Measurements from ENCODE around the gene ZNF783.
"Not testable (repeated sequence)": the region's sequence is repeated elsewhere in the genome, so short reads cannot be mapped to it uniquely, and the experiment has no call there.

Gene ZNF783

DNA sequence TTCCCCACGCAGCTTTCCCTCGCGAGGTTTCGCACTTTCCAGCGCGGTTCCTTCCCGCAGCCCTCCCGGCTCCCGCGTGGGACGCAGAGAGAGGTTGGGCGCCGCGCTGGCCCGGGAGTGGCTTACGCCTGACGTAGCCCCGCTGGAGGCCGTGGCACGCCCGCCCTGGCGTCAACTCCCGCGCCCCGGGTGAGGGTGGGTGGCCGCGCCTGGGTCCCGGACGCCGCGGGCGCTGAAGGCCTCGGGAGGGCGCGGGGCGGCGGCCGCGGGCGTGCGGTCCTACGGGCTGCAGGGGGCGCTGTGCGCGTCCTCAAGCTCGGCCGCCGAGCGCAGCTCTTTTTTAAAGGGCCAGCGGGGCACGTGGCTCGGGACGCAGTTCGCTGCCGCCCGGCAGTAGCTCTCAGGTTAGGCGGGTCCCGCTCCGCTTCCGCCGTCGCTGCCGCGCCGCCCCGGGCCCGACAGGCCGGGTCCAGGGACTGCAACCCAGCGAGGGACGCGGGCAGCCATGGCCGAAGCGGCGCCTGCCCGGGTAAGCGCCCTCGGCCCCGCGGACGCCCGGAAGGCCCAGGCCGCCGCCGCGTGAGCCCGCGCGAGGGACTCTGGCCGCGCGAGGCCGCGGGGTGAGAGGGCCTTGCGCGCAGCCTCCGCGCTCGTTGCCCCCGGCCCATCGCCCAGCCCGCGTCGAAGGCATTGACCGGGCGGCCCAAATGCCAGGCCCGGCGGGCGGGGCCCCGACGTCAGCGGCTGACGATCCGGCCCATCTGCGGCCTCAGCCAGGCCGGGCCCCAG is at the start of gene ZNF783:
TSS of gene ZNF783 (plus strand) at position 368 of the 789 bp plus-strand sequence. CDS start at position 506, 138 bp downstream.
- no peak for DNase-seq

- no peak for DNase-seq
Observed at GRCh38 chr7:149214020-149214720, 47.8 kb upstream of the ZNF783 start.

GRCh38 chr7:149216402-149216801 is 45.6 kb upstream of the ZNF783 start:
- no peak for DNase-seq

DNA sequence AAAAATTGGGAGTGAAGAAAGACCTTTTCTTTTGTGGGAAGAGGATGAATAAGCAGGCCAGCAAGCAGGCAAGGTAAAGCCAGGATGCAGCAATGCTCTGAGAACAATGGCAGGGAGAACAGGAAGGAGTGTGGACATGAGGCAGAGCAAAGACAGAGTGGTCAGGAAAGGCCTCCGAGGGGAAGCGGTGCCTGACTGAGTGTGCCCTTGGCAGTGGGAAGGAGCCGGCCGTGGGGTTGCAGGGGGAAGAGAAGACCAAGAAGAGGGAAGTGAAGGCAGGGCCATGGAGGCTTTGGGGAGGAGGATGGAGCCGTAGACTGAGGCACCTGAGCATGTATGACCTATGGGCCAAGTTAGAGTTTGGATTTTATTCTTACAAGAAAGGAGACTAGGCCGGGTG is 44.4 kb upstream of the ZNF783 start:
- DNase-seq, result no peak

DNA sequence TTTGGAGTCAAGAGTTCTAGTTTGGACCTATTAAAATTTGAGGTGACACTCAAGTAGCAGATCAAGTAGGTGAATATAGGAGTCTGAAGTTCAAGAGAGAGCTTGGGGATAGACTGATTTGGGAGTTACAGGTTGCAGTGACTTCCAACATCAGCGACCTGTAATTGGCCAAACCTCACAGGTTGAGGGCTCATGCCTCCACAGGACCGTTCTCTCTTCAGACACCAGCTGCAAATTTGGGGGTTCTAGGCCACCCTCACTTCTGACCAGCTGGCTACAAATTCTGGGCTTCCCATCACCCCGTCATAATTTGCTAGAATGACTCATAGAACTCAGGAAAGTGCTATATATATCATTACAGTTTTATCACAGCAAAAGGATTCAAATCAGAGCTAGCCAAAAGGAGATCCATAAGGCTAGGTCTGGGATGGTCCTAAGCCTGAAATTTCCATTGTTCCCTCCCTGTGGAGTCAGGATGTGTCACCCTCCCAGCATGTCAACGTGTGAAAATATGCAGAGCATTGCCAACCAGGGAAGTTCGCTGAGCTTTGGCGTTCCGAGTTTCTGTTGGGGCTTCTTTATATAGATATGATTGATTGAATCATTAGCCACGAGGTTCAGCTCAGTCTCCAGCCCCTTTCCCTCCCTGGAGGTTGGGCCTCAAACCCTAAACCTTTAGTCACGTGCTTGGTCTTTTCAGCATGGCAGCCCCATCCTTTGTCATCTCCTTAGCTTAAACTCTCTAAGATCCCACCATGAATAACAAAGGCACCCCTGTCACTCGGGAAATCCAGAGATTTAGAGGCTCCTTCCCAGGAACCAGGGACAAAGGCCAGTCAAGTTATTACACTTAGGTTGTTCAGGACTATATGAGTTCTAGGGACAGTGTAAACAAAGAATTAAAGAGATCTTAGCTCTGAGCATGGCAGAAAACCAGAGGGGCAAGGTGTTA is 43.3 kb upstream of the ZNF783 start:
- DNase-seq, result no peak

- no peak for DNase-seq
Observed at GRCh38 chr7:149220534-149220933, 41.5 kb upstream of the ZNF783 start.

- no peak for DNase-seq
Observed at GRCh38 chr7:149223176-149223575, 38.8 kb upstream of the ZNF783 start.

GRCh38 chr7:149223761-149224160 is 38.2 kb upstream of the ZNF783 start:
- no peak for DNase-seq

GRCh38 chr7:149224352-149224751 is 37.6 kb upstream of the ZNF783 start:
- no peak for DNase-seq

DNA sequence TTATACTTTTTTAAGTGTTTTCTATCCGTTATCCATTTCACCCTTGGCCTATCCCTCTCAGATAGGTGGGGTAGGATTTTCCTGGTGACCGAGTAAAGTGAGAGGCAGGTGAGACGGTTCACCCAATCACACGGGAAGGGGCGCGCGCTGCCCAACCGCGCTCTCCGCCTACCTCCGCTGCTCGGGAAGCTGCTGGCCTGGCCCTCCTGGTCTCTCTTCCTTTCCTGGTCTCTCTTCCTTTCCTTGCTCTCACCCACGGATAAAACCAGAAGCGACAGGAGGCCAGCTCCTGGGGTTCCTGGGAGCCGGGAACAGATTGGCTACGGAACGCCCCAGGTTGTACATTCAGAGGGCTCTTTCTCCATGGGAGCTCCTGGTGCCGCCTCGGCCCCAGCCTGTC is 36.9 kb upstream of the ZNF783 start:
- DNase-seq, result no peak

- no peak for DNase-seq
Observed at GRCh38 chr7:149225656-149226055, 36.3 kb upstream of the ZNF783 start.

DNA sequence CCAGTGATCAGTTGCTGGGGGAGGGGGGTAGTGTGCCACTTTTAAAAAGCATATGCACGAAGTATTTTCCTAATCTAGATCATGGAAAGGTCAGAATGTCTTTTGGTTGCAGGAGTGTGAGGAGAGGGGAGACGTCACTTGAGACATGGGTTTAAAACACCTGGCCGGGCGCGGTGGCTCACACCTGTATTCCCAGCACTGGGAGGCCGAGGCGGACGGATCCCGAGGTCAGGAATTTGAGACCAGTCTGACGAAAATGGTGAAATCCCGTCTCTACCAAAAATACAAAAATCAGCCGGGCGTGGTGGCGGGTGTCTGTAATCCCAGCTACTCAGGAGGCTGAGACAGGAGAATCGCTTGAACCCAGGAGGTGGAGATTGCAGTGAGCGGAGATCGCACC is 35.6 kb upstream of the ZNF783 start:
- not testable (repeated sequence) for DNase-seq

- no peak for DNase-seq
Observed at GRCh38 chr7:149226840-149227494, 35.0 kb upstream of the ZNF783 start.

DNA sequence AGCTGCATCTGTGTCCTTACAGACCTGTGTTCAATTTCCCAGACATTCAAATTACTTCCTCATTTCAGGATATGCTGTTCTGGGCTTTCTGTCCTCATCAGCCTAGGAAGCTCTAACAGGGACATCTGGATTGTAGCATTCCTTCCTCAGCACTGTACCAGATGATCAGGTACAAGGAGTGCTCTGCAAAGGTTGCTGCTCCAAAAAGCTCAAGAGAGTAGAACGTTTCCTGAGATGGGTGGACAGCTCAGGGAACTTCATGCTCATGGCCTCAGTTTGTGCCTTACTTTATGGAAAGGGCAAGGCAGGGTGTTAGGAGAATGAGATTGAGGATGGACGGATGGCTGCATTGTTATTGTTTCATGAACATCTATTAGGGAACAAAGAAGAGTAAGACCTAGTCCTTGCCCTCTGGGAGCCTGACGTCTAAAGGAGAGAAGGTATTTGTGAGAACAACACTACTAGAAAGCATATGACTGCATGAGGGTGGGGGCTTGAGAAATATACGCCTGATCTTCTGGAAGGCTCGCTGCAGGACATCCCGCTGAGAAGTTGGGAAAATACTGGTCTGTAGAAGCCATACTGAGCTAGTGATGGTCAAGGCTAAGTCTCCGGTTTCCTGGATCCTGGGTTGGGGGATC is 33.0 kb upstream of the ZNF783 start:
- DNase-seq, result no peak

GRCh38 chr7:149229526-149229925 is 32.5 kb upstream of the ZNF783 start:
- no peak for DNase-seq

GRCh38 chr7:149232362-149232761 is 29.6 kb upstream of the ZNF783 start:
- DNase-seq, result no peak

DNA sequence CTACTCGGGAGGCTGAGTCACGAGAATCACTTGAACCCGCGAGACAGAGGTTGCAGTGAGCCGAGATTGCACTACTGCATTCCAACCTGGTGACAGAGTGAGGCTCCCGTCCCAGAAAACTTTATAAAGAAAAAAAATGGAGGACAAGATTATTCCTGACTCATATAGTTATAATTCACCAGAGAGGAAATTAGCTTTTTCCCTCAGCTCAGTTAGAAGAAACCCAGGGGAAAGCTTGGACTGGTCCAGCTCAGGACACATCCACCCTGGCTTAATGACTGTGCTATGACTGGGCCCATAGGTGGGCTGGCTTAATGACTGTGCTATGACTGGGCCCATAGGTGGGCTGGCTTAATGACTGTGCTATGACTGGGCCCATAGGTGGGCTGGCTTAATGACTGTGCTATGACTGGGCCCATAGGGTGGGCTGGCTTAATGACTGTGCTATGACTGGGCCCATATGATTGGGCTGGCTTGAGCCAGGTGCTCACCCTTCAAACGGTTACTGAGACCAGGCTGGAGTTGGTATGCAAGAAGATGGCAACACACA is 28.3 kb upstream of the ZNF783 start:
- not testable (repeated sequence) for DNase-seq

DNA sequence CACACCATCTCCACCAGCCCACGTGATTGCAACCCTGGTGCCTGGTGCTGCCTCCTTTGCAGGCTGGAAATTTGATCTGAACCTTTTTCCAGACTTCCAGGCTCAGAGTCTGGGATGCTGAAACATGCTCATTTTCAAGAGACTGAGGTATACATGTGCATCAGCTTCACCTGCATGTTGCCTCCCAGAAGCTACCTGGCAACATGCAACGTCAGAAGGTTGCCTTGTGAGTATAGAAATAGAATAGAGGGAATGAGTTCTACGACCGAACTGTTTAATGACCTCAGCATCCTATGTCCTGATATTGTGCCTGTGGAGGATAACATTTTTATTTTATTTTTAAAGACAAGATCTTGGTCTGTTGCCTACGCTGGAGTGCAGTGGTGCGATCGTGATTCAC is 24.5 kb upstream of the ZNF783 start:
- DNase-seq, result no peak

DNA sequence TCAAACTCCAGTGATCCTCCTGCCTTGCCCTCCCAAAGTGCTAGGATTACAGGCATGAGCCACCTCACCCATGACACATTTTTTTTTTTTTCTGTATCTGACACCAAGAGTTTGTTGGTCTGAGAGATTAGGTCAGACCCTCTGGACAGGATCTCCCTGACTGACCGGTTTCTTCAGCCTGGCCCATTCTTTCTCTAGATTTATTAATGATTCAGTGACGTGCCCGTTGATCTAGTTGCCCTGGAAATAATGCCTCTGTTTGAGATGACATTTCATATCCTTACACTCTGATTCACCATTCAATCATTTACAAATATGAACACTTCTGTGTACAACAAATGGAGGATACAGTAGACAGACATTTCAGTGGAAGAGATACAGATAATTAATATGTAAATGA is 23.9 kb upstream of the ZNF783 start:
- no peak for DNase-seq

GRCh38 chr7:149239345-149240143 is 22.5 kb upstream of the ZNF783 start, which contains the start of gene ZNF212:
TSS of gene ZNF212 (plus strand) at chr7:149239651. CDS start at chr7:149239779, 128 bp downstream.
- peak; percentile 56 for DNase-seq

DNA sequence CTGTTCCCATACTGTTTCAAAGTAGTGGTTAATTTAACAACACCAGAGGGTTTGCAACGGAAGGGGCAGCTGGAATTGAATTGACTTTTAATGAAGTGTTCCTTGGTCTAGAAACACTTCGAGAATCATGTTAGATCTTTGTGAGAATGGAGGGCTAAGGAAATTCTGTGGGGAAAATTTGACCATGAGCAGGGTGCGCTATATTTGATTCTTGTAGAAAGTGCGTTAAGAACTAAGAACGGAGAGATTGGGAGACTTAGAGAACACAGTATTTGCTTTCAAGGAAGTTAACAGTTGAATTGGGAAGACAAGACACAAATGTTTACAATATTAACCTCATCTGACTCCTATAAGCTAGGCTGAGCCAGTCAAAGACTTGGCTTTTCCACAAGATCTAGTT is 21.4 kb upstream of the ZNF783 start:
- DNase-seq, result no peak

Data from SIG-M5 (cell line).